D721Med (cell line): Measurements from ENCODE around the gene SLC12A8.

Experiments
- DNase-seq: peaks from one replicate; pipeline ENCODE4 v3.0.0; 2011; ENCODE audit warnings: low spot score; ENCODE audit not compliant: insufficient read length
- FAIRE-seq: peaks from 2 replicates; lab custom pipeline; 2011; peaks lifted over from hg19 to GRCh38; lab: Jason Lieb, UNC
- CTCF ChIP-seq: IDR thresholded peaks from 2 replicates; pipeline ENCODE4 v1.5.1; 2012; ENCODE audit warnings: mild to moderate bottlenecking, control low read depth; ENCODE audit not compliant: insufficient read depth; ENCODE audit errors: missing control alignments

Gene SLC12A8

GRCh38 chr3:125207949-125208568 lies 4.5 kb downstream of the SLC12A8 start:
- DNase-seq (no peak), FAIRE-seq (no peak)
- no peak for TF ChIP-seq CTCF

GRCh38 chr3:125207507-125207906 lies 5.0 kb downstream of the SLC12A8 start:
- FAIRE-seq (no peak), DNase-seq (no peak)
- no peak for TF ChIP-seq CTCF

- DNase-seq (no peak), FAIRE-seq (no peak)
- no peak for TF ChIP-seq CTCF
Measured at GRCh38 chr3:125206934-125207333, 5.6 kb downstream of the SLC12A8 start.

GRCh38 chr3:125203731-125204130 lies 8.8 kb downstream of the SLC12A8 start:
- no peak for DNase-seq
- FAIRE-seq = no peak

GRCh38 chr3:125202197-125202596 lies 10.4 kb downstream of the SLC12A8 start:
- no peak for DNase-seq
- no peak for FAIRE-seq
- TF ChIP-seq CTCF = peak; percentile 32

More at GRCh38 chr3:125203731-125204130, 8.8 kb downstream of the SLC12A8 start:
- no peak for TF ChIP-seq CTCF

- FAIRE-seq (no peak), DNase-seq (no peak)
- no peak for TF ChIP-seq CTCF
Measured at GRCh38 chr3:125200731-125201139, 11.8 kb downstream of the SLC12A8 start.

- FAIRE-seq (no peak), DNase-seq (no peak)
- TF ChIP-seq CTCF = no peak
Measured at GRCh38 chr3:125194849-125195601, 17.5 kb downstream of the SLC12A8 start.
